Fibroblast of villous mesenchyme (primary cell): Measurements from ENCODE around the gene BCL2. TPM values are rescaled to one million over a fixed set of nuclear protein-coding genes. Genes with fewer than 3 reads are reported as not detected.

ENCODE experiments used
- DNase-seq: peaks from one replicate; pipeline ENCODE4 v3.0.0-alpha.2; 2010; ENCODE audit warnings: low read depth
- H3K4me3 ChIP-seq: 2 replicates; pipeline ENCODE4 v1.5.1; 2011; ENCODE audit warnings: low read depth, mild to moderate bottlenecking, low read length
- CTCF ChIP-seq: IDR thresholded peaks from 2 replicates; pipeline ENCODE4 v1.5.1; 2012; ENCODE audit warnings: low read depth, mild to moderate bottlenecking, low read length; ENCODE audit not compliant: insufficient read depth
- total RNA-seq: library from RNA; depleted of rRNA; stranded (reverse); fragments of >200 nt; gene quantifications from 2 replicates; pipeline ENCODE4 v1.2.3, GENCODE V29; 2012

Gene BCL2
- total RNA-seq, 1 donor, result 0.86 TPM

GRCh38 chr18:63166142-63166541 lies 153.4 kb downstream of the BCL2 start:
- TF ChIP-seq CTCF, result no peak
- H3K4me3 ChIP-seq, result no peak overlapping the region
- no peak for DNase-seq

- TF ChIP-seq CTCF, result no peak
- DNase-seq, result no peak
- no peak overlapping the region for H3K4me3 ChIP-seq
These were observed 155.2 kb downstream of the BCL2 start for GRCh38 chr18:63164396-63164795.

- no peak overlapping the region for H3K4me3 ChIP-seq
- peak; percentile 49 for DNase-seq
- TF ChIP-seq CTCF, result no peak
These were observed 157.1 kb downstream of the BCL2 start for GRCh38 chr18:63162271-63163014.

- no peak overlapping the region for H3K4me3 ChIP-seq
- TF ChIP-seq CTCF, result no peak
- DNase-seq, result peak; percentile 93
These were observed 157.8 kb downstream of the BCL2 start for GRCh38 chr18:63161761-63162195.

GRCh38 chr18:63161032-63161760 lies 158.4 kb downstream of the BCL2 start:
- TF ChIP-seq CTCF, result no peak
- DNase-seq, result no peak
- no peak overlapping the region for H3K4me3 ChIP-seq

DNA sequence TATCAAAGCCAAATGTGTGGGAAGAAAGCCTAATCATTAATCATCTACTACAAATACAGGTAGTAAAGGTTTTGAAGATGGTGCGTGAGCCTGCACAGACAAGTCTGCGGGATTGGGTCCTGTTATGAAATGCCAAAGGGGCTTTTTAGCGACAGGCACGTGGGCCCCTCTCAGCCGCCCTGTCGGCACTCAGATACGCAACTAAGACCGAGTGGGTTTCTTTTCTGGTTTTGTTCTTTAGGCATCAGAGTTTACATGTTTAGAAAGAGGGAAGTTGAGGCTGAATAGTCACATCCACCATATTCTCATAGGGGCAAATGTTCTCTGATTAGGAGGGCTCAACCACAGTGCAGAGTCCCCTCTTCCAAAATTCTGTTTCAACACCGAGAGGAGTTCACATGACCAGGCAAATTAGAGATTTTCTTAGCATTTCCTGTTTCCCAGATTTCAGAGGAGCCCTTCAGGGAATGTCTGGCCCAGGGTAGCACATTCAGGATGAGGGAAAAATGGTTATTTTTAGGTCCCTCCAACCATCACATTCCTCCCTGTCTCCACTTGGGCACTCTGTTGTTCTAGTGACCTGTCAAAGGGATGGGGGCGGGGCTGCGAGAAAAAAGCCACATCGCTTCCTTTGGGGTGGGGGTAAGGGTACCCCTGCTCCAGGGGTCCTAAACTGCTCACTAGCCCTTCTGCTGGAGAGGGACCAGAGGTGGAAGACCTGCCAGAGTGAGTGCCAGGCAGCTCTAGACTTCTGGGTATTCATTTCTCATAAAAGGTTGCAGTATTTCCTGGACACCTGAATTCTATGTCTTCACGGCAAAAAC lies 159.2 kb downstream of the BCL2 start:
- TF ChIP-seq CTCF, result no peak
- no peak for DNase-seq
- H3K4me3 ChIP-seq, result no peak overlapping the region
